Activated gamma-delta T cell treated with Interleukin-2 at 50 U/mL for 16 hours (primary cell): ENCODE data around the gene DIDO1.

Experiments
- DNase-seq: peaks from one replicate; pipeline ENCODE4 v3.0.0-alpha.2; 2020

DIDO1 gene

GRCh38 chr20:62846166-62846890 is 80.0 kb downstream of the DIDO1 start:
- DNase-seq = no peak

GRCh38 chr20:62845416-62846160 is 80.7 kb downstream of the DIDO1 start:
- no peak for DNase-seq

- DNase-seq = no peak
Observed at GRCh38 chr20:62844182-62844581, 82.1 kb downstream of the DIDO1 start.

- no peak for DNase-seq
Observed at GRCh38 chr20:62843656-62844055, 82.6 kb downstream of the DIDO1 start.

- no peak for DNase-seq
Observed at GRCh38 chr20:62841705-62842212, 84.5 kb downstream of the DIDO1 start.

GRCh38 chr20:62840244-62841197 is 85.8 kb downstream of the DIDO1 start:
- no peak for DNase-seq

GRCh38 chr20:62839816-62840215 is 86.5 kb downstream of the DIDO1 start:
- no peak for DNase-seq

- DNase-seq = no peak
Observed at GRCh38 chr20:62839261-62839660, 87.0 kb downstream of the DIDO1 start.

- DNase-seq = no peak
Observed at GRCh38 chr20:62838128-62838891, 88.0 kb downstream of the DIDO1 start.

GRCh38 chr20:62837790-62838127 is 88.5 kb downstream of the DIDO1 start:
- DNase-seq = no peak

GRCh38 chr20:62836967-62837490 is 89.3 kb downstream of the DIDO1 start:
- no peak for DNase-seq

- DNase-seq = no peak
Observed at GRCh38 chr20:62835931-62836861, 90.1 kb downstream of the DIDO1 start.

GRCh38 chr20:62834967-62835730 is 91.2 kb downstream of the DIDO1 start:
- DNase-seq = no peak

GRCh38 chr20:62832951-62833391 is 93.3 kb downstream of the DIDO1 start:
- no peak for DNase-seq

GRCh38 chr20:62832212-62832922 is 93.9 kb downstream of the DIDO1 start:
- no peak for DNase-seq

GRCh38 chr20:62831854-62832211 is 94.5 kb downstream of the DIDO1 start:
- DNase-seq = no peak

- no peak for DNase-seq
Observed at GRCh38 chr20:62831361-62831788, 94.9 kb downstream of the DIDO1 start.

- DNase-seq = no peak
Observed at GRCh38 chr20:62830821-62831220, 95.5 kb downstream of the DIDO1 start.

GRCh38 chr20:62830251-62830650 is 96.1 kb downstream of the DIDO1 start:
- DNase-seq = no peak
